ENCODE measurements around the gene CORO7.

The CORO7 gene

GRCh38 chr16:4420505-4421105 is 4.2 kb upstream of the CORO7 start:
- no peaks in the 10 kb centered on the region for H3K4me1 ChIP-seq
- TF ChIP-seq CTCF (IDR thresholded peaks at IDR 0.05; ENCODE audit: low read depth, low read length), result no peak
- no peaks in the 10 kb centered on the region for H3K9me3 ChIP-seq
- no peak overlapping the region for H3K4me3 ChIP-seq (ENCODE audit: low read depth, low read length)
- DNase-seq, result no peak
- H3K36me3 ChIP-seq, result no peaks in the 10 kb centered on the region
- no peaks in the 10 kb centered on the region for H3K27me3 ChIP-seq

DNA sequence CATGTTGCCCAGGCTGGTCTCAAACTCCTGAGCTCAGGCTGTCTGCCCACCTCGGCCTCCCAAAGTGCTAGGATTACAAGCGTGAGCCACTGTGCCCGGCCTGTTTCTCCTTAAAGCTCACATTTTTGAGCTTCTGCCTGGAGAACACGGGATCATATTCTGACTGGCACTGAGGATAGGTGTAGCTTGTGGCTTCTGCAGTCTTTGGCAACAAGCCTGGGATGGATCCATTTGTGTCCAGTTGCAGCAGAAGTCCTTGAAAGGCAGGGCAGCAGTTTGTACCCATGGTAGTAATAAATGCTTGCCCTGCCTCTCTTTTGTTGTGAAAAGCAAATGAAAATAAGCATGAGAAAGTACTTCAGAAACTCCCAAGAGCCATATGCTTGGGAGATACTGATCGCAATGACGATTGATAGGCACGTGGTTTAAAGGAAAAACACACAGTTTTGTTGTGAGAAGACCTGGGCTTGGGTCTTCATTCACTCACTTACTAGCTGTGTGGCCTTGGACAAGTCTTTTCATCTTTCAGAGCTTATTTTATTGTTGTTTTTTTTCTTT is 3.1 kb upstream of the CORO7 start:
- DNase-seq, result no peak
- Histone ChIP-seq H3K27me3 (no peaks in the 10 kb centered on the region), H3K4me3 (ENCODE audit: low read depth, low read length) (no peak overlapping the region), H3K9me3 (no peaks in the 10 kb centered on the region), H3K4me1 (no peaks in the 10 kb centered on the region), H3K36me3 (no peaks in the 10 kb centered on the region)
- no peak for TF ChIP-seq CTCF (IDR thresholded peaks at IDR 0.05; ENCODE audit: low read depth, low read length)

GRCh38 chr16:4415538-4416199 is 727 bp downstream of the CORO7 start:
- Histone ChIP-seq H3K4me3 (ENCODE audit: low read depth, low read length) (peak overlapping the region; percentile 76), H3K9me3 (no peaks in the 10 kb centered on the region), H3K36me3 (no peaks in the 10 kb centered on the region), H3K27me3 (no peaks in the 10 kb centered on the region), H3K4me1 (peaks cover 3% of the 10 kb centered on the region; the same call in 1 of the 2 replicates)
- no peak for DNase-seq
- TF ChIP-seq CTCF (IDR thresholded peaks at IDR 0.05; ENCODE audit: low read depth, low read length), result no peak

DNA sequence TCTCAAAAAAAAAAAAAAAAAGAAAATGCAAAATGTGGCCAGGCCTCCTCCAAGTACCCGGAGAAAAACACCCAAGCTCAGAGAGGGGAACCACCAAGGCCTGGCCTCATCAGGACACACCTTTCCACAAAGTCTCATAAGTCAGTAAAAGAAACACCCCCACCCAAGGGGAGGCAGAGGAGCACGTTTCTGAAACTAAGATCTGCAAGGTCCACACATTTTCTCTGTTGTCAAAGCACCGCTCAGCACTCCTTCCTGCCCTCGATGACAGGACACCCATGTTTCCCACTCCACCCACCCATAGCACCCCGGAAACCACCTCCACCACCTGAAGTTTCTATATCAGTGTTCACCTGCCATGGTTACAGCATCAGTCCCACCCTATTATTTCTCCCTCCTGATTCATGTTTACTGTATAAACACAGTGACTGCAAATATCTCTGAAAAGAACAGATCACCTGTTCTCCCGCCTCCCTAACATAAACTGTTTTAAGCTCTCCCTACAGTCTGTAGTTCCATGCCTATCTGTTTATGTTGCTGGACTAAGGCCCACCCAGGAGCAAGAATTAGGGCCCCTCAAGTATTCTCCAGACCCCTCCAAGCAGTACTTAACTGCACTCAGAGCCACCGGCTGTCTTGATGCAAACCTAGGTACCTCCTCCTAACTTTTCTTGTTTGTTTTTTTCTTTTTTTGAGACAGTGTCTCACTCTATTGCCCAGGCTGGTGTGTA is 2.0 kb downstream of the CORO7 start:
- no peaks in the 10 kb centered on the region for H3K36me3 ChIP-seq
- H3K9me3 ChIP-seq, result no peaks in the 10 kb centered on the region
- peaks cover 3% of the 10 kb centered on the region; the same call in 1 of the 2 replicates for H3K4me1 ChIP-seq
- no peak for TF ChIP-seq CTCF (IDR thresholded peaks at IDR 0.05; ENCODE audit: low read depth, low read length)
- DNase-seq, result no peak
- no peaks in the 10 kb centered on the region for H3K27me3 ChIP-seq
- H3K4me3 ChIP-seq (ENCODE audit: low read depth, low read length), result no peak overlapping the region

DNA sequence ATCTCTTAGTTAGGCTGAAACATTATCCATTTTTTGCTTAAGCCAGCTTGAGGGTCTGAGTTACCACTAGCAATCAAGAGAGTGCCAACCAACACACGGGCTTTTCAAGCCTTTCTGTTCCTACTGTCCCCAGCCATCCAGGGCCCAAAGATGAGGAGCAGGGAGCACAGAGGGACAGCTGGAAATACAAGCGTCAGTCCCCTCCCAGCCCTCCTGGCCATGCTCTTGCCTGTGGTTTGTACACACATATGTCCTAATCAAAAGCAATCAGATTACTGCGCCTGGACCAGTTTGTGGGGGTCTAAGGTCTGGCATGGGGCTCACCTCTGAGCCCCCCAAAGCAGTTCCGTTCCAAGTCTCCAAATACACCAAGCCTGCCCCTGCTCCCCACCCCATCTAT is 3.5 kb downstream of the CORO7 start:
- Histone ChIP-seq H3K27me3 (no peaks in the 10 kb centered on the region), H3K36me3 (no peaks in the 10 kb centered on the region), H3K4me1 (peaks cover 3% of the 10 kb centered on the region; the same call in 1 of the 2 replicates), H3K9me3 (no peaks in the 10 kb centered on the region), H3K4me3 (ENCODE audit: low read depth, low read length) (no peak overlapping the region)
- no peak for TF ChIP-seq CTCF (IDR thresholded peaks at IDR 0.05; ENCODE audit: low read depth, low read length)
- DNase-seq, result no peak
